Measurements from ENCODE around the gene C1orf226.

DNA sequence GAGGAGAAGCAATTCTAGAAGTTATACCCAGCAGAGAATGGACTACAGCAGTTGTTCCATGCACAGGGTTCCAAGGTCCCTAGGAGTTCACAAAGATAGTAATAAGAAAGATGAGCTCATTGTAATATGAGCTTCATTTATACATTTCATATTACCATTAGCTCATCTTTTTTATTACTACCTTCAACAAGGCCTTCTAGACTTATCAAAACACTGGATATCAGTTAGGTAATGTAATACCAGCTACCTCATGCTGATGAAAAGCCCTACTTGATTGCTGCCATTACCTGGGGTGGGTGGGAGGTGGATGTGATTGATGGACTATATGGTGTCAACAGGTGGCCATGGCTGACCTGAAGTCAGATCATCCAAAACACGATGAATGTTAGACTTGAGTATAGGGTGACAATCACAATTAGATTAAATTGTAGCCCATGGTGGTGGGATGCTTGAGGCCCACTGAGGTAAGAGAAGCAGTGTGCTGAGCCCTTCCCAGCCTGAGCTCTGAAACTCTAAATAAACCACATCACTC, 39.0 kb upstream of the C1orf226 start:
- TF ChIP-seq CTCF (IDR thresholded peaks at IDR 0.05) (no peak), JUNB (IDR thresholded peaks at IDR 0.05) (no peak), RAD21 (conservative IDR thresholded peaks at IDR 0.05 in 1 of 2, IDR thresholded peaks at IDR 0.05 in 1 of 2) (no peak), RFX5 (IDR thresholded peaks at IDR 0.05) (no peak), FOSL2 (IDR thresholded peaks at IDR 0.05) (no peak), FOSL2 (CRISPR knock-in tag; IDR thresholded peaks at IDR 0.05) (no peak), MAFK (IDR thresholded peaks at IDR 0.05; ENCODE audit: partially characterized antibody) (no peak)
- TF ChIP-seq, protein P1, sequence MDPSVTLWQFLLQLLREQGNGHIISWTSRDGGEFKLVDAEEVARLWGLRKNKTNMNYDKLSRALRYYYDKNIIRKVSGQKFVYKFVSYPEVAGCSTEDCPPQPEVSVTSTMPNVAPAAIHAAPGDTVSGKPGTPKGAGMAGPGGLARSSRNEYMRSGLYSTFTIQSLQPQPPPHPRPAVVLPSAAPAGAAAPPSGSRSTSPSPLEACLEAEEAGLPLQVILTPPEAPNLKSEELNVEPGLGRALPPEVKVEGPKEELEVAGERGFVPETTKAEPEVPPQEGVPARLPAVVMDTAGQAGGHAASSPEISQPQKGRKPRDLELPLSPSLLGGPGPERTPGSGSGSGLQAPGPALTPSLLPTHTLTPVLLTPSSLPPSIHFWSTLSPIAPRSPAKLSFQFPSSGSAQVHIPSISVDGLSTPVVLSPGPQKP (IDR thresholded peaks at IDR 0.05; ENCODE audit: low read depth, low read length): no peak
